HG03521 (cell line): ENCODE measurements around the gene PCDHGA12.
"Not testable (repeated sequence)": the region's sequence is repeated elsewhere in the genome, so short reads cannot be mapped to it uniquely, and the experiment has no call there.

Experiments
- ATAC-seq: cut with Tn5 transposase; IDR thresholded peaks from one replicate; pipeline ENCODE4 v1.9.1; 2021; ENCODE audit warnings: mild to moderate bottlenecking, moderate library complexity; ENCODE audit not compliant: unreplicated experiment

Gene PCDHGA12

GRCh38 chr5:141407790-141408505 lies 22.4 kb upstream of the PCDHGA12 start, which contains the start of gene PCDHGB6:
PCDHGB6 (plus strand) TSS chr5:141408021; CDS start chr5:141408203, 182 bp downstream.
- ATAC-seq = not testable (repeated sequence)

GRCh38 chr5:141409598-141410306 lies 20.6 kb upstream of the PCDHGA12 start:
- ATAC-seq = no peak

DNA sequence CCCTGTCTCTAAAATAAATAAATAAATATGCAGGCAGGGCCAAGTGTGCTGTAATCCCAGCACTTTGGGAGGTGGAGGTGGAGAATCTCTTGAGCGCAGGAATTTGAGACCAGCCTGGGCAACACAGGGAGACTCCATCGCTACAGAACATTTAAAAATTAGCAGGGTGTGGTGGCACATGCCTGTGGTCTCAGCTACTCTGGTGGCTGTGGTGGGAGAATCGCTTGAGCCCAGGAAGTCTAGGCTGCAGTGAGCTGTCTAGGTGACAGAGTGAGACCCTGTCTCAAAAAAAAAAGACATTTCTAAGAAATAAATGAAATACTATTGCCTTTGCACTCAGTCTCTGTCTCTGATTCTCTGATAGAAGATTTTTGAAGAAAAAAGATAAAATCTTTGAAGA lies 18.7 kb upstream of the PCDHGA12 start:
- ATAC-seq = no peak

DNA sequence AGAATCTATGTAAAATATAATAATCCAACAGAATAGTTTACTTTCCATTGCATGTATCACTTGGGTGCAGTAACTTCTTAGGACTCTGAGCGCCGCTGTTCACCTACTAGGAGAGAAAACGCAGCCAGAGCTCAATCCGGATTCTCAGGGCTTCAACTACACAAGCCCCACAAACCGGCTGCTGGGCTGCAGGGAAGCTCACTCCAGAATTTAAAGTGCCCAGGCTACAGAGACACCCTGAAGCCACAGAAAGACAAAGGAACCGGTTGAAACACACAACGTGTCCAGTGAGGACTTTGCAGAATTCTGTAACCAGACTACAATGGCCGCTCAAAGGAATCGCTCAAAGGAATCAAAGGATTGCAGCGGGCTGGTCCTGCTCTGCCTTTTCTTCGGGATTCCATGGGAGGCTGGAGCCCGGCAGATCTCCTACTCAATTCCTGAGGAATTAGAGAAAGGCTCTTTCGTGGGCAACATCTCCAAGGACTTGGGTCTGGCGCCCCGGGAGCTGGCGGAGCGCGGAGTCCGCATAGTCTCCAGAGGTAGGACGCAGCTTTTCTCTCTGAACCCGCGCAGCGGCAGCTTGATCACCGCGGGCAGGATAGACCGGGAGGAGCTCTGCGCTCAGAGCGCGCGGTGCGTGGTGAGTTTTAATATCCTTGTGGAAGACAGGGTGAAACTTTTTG lies 17.3 kb upstream of the PCDHGA12 start, which contains the start of gene PCDHGA10:
TSS of gene PCDHGA10 (plus strand) at position 134 of the 686 bp plus-strand sequence. CDS start at position 323, 189 bp downstream.
- ATAC-seq = peak; percentile 83

GRCh38 chr5:141413540-141414069 lies 16.7 kb upstream of the PCDHGA12 start:
- ATAC-seq = no peak

DNA sequence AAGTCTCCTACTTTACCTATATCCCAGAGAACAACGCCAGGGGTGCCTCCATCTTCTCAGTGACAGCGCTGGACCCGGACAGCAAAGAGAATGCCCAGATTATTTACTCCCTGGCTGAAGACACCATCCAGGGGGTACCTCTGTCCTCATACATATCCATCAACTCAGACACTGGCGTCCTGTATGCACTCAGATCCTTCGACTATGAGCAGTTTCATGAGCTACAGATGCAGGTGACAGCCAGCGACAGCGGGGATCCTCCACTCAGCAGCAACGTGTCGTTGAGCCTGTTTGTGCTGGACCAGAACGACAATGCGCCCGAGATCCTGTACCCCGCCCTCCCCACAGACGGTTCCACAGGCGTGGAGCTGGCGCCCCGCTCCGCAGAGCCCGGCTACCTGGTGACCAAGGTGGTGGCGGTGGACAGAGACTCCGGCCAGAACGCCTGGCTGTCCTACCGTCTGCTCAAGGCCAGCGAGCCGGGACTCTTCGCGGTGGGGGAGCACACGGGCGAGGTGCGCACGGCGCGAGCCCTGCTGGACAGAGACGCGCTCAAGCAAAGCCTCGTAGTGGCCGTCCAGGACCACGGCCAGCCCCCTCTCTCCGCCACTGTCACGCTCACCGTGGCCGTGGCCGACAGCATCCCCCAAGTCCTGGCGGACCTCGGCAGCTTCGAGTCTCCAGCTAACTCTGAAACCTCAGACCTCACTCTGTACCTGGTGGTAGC lies 15.6 kb upstream of the PCDHGA12 start:
- not testable (repeated sequence) for ATAC-seq

GRCh38 chr5:141415275-141415618 lies 15.1 kb upstream of the PCDHGA12 start:
- not testable (repeated sequence) for ATAC-seq

- ATAC-seq = peak; percentile 57
Observed at GRCh38 chr5:141417494-141418172, 12.7 kb upstream of the PCDHGA12 start, which contains the start of gene PCDHGB7. PCDHGB7 (plus strand) TSS chr5:141417677; CDS start chr5:141417860, 183 bp downstream.

- ATAC-seq = no peak
Observed at GRCh38 chr5:141419074-141419880, 11.0 kb upstream of the PCDHGA12 start.

DNA sequence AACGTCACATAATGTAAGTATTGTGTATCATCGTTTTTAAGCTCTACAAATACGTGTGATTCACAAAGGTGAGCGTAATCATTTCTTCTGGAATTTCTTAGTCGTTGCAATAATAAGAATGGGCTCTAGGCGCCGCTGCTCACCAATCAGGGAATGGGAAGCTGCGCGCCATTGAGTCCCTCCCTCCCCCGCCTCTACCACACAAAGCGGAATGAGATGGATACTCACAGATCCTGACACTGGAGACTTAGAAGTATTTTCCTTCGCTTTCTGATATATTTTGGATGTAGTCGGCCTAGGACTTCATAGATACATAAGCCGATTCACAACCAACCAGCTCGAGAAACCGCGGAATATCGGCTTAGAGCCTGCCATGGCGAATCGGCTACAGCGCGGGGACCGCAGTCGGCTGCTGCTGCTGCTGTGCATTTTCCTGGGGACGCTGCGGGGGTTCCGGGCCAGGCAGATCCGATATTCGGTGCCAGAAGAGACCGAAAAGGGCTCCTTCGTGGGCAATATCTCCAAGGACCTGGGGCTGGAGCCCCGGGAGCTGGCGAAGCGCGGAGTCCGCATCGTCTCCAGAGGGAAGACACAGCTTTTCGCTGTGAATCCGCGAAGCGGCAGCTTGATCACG lies 9.3 kb upstream of the PCDHGA12 start, which contains the start of gene PCDHGA11:
TSS of gene PCDHGA11 (plus strand) at position 197 of the 634 bp plus-strand sequence. CDS start at position 374, 177 bp downstream.
- ATAC-seq = no peak

GRCh38 chr5:141421489-141421855 lies 8.8 kb upstream of the PCDHGA12 start:
- no peak for ATAC-seq

- no peak for ATAC-seq
Observed at GRCh38 chr5:141422742-141423291, 7.5 kb upstream of the PCDHGA12 start.

- ATAC-seq = no peak
Observed at GRCh38 chr5:141427783-141428426, 2.4 kb upstream of the PCDHGA12 start.

DNA sequence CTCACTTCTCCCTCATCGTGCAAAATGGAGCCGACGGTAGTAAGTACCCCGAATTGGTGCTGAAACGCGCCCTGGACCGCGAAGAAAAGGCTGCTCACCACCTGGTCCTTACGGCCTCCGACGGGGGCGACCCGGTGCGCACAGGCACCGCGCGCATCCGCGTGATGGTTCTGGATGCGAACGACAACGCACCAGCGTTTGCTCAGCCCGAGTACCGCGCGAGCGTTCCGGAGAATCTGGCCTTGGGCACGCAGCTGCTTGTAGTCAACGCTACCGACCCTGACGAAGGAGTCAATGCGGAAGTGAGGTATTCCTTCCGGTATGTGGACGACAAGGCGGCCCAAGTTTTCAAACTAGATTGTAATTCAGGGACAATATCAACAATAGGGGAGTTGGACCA lies 979 bp downstream of the PCDHGA12 start:
- no peak for ATAC-seq

GRCh38 chr5:141432308-141432707 lies 2.0 kb downstream of the PCDHGA12 start:
- not testable (repeated sequence) for ATAC-seq

- not testable (repeated sequence) for ATAC-seq
Observed at GRCh38 chr5:141432726-141433125, 2.4 kb downstream of the PCDHGA12 start.

DNA sequence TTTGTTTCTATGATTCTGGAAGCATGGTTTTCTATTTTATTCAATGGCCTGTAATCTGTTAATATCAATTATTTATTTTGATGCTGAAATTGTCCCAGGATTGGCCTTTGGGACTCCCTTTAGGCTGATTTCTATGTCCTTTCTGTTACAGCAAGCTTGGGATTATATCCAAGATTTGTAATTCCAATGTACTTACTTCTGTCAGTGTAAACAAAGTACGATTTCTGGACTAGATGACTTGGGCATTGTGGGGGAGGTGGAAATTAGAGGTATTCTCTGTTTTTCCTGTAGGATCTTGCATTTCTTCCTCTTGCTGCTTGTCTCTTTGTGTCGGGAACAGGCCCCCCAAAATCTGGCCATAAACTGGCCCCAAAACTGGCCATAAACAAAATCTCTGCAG lies 3.7 kb downstream of the PCDHGA12 start:
- ATAC-seq = no peak

DNA sequence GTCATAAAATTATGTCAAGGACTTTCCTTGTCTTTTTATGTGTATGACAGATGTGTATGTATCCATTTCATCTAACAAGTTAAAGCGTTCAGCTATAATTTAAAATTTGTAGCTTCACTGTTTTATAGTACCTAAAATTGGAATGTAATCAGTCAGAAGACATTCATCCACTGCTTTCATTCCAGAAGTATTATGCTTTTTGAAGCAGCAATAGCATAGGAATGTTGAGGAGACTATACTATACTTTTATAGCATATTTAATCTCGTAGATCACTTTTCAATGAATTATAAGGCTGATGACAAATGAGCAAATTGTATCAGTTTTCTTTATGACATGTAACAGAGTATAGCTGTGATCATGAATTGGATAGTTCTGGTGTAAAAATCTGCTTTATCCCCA lies 6.9 kb downstream of the PCDHGA12 start:
- ATAC-seq = no peak
